KOPT-K1 (cell line): ENCODE data around the gene NDE1.
"Not testable (repeated sequence)": the region's sequence is repeated elsewhere in the genome, so short reads cannot be mapped to it uniquely, and the experiment has no call there.

ENCODE experiments used
- H3K27ac ChIP-seq: fragments of 200-600 bp; sonication (generic); 2 replicates; pipeline ENCODE4 v1.5.1; 2016; ENCODE audit warnings: antibody characterized with exemption, mild to moderate bottlenecking, low read depth, low read length; ENCODE audit not compliant: poor library complexity, severe bottlenecking
- H3K36me3 ChIP-seq: fragments of 200-600 bp; sonication (generic); 2 replicates; pipeline ENCODE4 v1.5.1; 2017; ENCODE audit warnings: antibody characterized with exemption, mild to moderate bottlenecking, low read length, moderate library complexity; ENCODE audit not compliant: insufficient read depth
- H3K9me3 ChIP-seq: fragments of 200-600 bp; sonication (generic); 2 replicates; pipeline ENCODE4 v1.5.1; 2017; ENCODE audit warnings: antibody characterized with exemption, low read length, mild to moderate bottlenecking; ENCODE audit not compliant: insufficient read depth, poor library complexity, severe bottlenecking

NDE1 gene

DNA sequence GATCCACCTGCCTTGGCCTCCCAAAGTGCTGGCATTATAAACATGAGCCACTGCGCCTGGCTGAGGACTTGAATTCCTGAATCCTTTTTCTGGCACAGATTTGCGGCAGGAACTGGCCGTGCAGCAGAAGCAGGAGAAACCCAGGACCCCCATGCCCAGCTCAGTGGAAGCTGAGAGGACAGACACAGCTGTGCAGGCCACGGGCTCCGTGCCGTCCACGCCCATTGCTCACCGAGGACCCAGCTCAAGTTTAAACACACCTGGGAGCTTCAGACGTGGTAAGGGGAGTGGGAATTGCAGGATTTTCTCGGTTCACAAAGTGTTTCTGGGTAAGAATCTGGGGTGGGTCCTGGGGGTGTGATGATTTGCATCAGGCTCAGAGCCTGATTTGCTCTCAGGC lies 41.0 kb downstream of the NDE1 start:
- Histone ChIP-seq H3K27ac (no peak overlapping the region), H3K9me3 (no peaks in the 10 kb centered on the region), H3K36me3 (peaks cover 99% of the 10 kb centered on the region)

DNA sequence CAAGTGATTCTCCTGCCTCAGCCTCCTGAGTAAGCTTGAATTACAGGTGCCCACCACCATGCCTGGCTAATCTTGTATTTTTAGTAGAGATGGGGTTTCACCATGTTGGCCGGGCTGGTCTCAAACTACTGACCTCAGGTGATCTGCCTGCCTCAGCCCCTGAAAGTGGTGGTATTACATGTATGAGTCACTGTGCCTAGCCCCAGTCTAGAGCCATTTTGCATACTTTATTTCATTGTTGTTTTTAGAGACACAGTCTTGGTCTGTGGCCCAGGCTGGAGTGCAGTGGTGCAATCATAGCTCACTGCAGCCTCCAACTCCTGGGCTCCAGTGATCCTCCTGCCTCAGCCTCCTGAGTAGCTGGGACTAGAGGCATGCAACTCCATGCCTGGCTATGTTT lies 42.5 kb downstream of the NDE1 start:
- peaks cover 99% of the 10 kb centered on the region for H3K36me3 ChIP-seq
- not testable (repeated sequence) for H3K27ac ChIP-seq, H3K9me3 ChIP-seq

DNA sequence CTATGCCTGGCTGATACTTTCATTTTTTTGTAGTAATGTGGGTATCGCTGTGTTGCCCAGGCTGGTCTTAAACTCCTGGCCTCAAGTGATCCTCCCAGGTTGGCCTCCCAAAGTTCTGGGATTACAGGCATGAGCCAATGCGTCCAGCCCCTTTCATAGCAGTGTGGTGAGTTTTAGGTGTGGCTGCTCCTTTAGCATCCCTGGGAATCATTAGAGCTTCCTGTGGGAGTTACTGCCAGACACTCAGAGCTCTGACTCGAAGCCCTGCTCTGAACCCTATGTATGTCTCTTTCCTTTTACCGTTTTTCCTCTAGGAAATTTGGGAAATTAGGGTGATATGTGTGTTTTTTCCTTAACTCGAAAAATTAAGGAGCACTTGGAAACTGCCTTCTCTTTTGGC lies 44.5 kb downstream of the NDE1 start:
- H3K27ac ChIP-seq, result no peak overlapping the region
- H3K9me3 ChIP-seq, result no peaks in the 10 kb centered on the region
- peaks cover 100% of the 10 kb centered on the region for H3K36me3 ChIP-seq

DNA sequence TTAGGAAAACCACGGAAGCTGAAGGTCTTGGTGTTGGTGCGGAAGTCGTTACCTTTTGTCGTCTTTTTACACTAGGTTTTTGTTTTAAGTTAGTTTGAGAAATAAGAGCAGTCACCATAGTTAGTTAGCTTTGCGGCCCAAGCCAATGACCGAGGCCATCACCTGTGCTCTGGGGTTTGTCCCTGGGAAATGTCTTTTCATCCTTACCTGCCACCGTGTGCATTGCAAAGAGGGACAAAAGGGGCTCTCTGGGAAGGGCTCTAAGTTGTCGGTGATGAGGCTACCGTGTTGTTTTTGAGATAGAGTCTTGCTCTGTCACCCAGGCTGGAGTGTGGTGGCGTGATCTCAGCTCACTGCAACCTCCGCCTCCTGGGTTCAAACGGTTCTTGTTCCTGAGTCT lies 49.8 kb downstream of the NDE1 start:
- peaks cover 88% of the 10 kb centered on the region for H3K36me3 ChIP-seq
- no peak overlapping the region for H3K27ac ChIP-seq
- H3K9me3 ChIP-seq, result no peaks in the 10 kb centered on the region

DNA sequence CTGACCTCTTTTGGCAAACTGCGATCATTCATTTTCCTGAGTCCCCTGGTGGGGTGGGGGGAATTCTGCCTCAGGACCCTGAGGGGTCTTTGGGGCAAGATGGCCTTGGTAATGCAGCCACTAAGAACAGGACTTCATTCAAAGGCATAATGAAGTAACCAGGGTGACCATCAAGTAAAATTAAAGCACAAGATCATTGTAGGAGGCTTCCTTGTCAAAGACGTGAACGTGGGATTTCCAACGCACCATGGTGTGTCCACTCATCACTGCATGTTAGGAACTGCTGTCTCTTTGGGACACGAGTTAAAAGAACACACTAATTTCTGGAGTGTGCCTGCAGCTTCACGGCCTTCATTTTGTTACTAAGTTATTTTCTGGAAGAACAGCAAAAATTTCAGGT lies 51.3 kb downstream of the NDE1 start:
- Histone ChIP-seq H3K27ac (no peak overlapping the region), H3K36me3 (peaks cover 86% of the 10 kb centered on the region)

DNA sequence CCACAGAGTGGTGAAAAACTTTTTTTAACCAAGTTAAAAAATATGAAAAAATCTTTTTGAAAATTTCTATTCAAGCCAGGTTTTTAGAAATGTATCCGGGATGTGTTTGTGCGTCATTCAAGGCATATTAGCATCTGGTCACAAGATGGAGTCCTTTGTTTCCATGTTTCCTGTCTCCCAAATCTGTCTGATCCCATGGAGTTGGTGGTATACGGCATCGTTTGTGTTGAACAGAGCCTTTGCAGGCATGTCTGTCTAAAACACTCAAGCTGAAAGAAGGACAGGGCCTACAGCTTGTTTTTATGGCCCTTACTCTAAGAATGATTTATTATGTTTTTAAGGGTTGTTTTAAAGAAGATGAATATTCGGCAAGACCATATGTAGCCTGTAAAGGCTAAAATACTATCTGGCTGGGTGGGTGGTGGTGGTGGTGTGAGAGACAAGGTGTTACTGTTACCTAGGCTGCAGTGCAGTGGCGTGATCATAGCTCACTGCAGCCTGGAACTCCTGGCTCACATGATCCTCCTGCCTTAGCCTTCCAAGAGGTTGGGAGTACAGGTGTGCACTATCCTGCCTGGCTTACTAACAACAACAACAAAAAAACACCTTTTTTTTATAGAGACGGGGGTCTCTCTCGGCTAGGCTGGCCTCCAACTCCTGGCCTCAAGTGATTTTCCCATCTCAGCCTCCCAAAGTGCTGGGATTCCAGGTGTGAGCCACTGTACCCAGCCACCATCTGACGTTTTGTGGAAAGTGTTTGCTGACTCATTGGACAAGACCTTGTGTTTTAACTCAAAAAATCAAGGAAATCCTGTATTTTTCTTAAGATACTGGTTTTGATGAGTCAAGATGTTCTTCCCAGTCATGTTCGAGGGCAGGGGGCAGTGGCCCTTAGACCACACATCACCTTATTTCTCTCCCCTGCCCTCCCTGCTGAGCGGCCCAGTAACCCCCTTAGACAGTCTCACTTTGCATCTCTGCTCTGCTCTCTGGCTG lies 52.2 kb downstream of the NDE1 start:
- H3K36me3 ChIP-seq, result peaks cover 86% of the 10 kb centered on the region
- no peaks in the 10 kb centered on the region for H3K9me3 ChIP-seq
- H3K27ac ChIP-seq, result no peak overlapping the region

More for the DNA sequence above, 51.3 kb downstream of the NDE1 start:
- no peaks in the 10 kb centered on the region for H3K9me3 ChIP-seq

DNA sequence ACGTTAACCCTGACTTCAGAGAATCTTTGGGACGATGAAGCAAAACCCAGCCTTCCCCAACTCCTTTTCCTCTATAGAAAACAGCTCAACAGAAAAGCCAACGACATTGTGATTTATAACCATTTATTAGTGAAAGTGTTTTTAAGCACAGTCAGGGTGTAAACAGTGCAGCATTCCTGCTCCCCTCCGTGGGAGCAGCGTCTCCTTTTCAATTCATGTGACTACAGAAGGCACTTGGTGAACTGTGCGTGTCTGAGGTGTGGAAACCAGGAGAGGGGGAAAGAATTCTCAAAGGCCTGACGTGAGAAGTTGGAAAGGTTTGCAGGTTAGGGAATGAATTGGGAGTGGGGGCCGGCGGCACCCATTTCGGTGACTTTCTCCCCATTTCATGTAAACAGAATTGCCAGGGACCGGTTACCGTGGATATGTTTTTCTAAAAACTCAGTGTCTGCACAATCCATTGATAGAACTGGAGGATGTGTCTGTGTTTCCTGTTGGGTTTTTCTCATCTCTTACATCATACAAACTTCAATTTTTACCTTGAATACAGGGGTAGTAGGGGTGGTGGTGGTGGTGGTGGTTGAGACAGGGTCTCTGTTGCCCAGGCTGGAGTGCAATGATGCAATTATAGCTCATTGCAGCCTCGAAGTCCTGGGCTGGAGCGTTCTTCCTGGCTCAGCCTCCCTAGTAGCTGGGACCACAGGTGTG lies 53.1 kb downstream of the NDE1 start:
- peaks cover 85% of the 10 kb centered on the region for H3K36me3 ChIP-seq
- no peak overlapping the region for H3K27ac ChIP-seq
- no peaks in the 10 kb centered on the region for H3K9me3 ChIP-seq

DNA sequence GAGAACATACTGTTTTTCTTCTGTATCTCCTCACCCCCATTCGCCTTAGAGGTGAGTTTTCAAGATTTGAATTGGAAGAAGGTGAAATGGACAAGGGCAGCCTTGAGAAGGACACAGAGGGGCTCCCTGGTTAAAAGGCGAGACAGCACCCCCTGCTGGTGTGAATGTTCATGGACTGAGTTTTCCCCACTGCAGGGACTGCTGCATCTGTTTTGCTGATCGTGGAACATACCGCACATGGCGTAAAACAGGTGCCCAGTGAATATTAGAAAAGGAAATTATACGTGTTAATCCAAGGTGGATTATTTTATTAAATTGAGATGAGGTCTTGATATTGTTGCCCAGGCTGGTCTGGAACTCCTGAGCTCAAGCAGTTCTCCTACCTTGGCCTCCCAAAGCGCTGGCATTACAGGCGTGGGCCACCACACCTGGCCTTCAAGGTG lies 54.5 kb downstream of the NDE1 start:
- H3K9me3 ChIP-seq, result no peaks in the 10 kb centered on the region
- H3K36me3 ChIP-seq, result peaks cover 83% of the 10 kb centered on the region
- H3K27ac ChIP-seq, result no peak overlapping the region

DNA sequence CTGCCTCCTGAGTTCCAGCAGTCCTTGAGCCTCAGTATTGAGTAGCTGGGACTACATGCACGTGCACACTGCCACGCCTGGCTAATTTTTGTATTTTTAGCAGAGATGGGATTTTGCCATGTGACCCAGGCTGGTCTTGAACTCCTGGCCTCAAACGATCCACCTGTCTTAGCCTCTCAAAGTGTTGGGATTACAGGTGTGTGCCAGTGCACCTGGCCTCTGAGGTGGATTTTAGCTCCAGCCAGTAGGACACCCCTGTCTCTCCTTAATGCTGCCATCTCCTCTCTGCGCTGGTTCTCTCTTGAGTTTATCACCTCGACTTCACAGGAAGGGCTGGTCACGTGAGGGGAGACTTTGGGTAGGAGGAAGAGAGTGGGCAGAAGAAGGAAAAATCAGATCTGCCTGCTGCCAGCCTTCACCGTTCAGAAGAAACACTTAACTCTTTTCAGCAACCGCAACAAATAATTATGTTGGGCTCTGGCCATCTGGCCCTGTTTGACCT lies 55.1 kb downstream of the NDE1 start:
- peaks cover 83% of the 10 kb centered on the region for H3K36me3 ChIP-seq
- no peak overlapping the region for H3K27ac ChIP-seq
- no peaks in the 10 kb centered on the region for H3K9me3 ChIP-seq

DNA sequence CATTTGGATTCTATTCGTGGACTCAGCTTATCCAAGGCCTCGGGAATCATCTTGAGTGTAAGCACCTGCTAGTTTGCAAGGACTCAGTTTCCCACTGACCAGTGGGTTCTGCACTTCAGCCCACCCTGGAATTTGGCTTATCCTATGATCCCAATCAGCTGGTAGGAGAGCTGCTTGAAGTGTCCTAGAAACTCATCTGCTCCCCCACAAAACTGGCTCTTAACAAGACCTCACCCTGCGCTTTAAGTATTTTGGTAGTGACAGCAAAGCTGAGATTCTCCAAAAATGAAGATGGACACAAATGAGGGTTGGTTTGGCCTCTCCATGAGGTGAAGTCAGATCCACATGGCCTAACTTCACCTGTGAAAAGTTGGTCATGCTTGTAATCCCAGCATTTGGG lies 57.3 kb downstream of the NDE1 start:
- peaks cover 61% of the 10 kb centered on the region for H3K36me3 ChIP-seq
- H3K27ac ChIP-seq, result no peak overlapping the region
- no peaks in the 10 kb centered on the region for H3K9me3 ChIP-seq

DNA sequence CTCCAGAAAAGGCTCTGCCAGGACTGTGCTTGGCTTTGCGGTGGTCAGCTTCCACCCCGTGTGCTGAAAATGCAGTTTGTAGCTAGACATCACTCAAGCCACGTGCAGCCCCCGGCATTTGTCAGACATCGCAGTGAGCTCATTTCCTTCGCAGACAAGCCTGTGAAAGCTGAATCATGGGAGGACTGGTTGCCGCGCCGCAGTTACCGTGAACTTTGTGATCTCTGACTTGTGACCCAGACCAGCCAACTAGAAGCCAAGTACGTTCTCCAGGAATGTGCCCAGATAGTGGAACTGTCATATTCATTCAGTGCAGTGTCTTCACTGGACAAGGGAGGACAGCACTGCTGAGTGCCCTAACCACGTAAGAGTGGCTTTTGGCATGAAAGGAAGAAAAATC lies 58.1 kb downstream of the NDE1 start:
- no peak overlapping the region for H3K27ac ChIP-seq
- peaks cover 53% of the 10 kb centered on the region for H3K36me3 ChIP-seq
- no peaks in the 10 kb centered on the region for H3K9me3 ChIP-seq

DNA sequence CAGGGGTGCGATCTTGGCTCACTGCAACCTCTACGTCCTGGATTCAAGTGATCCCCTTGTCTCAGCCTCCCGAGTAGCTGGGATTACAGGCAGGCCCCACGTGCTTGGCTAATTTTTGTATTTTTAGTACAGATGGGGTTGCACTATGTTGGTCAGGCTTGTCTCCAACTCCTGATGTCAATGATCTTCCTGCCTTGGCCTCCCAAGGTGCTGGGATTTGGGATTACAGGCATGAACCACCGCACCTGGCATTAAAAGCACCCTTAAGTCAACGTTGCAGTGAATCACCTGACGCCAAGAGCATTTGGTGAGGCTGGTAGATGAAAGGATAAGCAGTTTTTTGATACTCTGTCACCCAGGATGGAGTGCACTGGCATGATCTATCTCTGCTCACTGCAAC lies 59.0 kb downstream of the NDE1 start:
- H3K36me3 ChIP-seq, result peaks cover 54% of the 10 kb centered on the region
- H3K27ac ChIP-seq, result no peak overlapping the region
- no peaks in the 10 kb centered on the region for H3K9me3 ChIP-seq

DNA sequence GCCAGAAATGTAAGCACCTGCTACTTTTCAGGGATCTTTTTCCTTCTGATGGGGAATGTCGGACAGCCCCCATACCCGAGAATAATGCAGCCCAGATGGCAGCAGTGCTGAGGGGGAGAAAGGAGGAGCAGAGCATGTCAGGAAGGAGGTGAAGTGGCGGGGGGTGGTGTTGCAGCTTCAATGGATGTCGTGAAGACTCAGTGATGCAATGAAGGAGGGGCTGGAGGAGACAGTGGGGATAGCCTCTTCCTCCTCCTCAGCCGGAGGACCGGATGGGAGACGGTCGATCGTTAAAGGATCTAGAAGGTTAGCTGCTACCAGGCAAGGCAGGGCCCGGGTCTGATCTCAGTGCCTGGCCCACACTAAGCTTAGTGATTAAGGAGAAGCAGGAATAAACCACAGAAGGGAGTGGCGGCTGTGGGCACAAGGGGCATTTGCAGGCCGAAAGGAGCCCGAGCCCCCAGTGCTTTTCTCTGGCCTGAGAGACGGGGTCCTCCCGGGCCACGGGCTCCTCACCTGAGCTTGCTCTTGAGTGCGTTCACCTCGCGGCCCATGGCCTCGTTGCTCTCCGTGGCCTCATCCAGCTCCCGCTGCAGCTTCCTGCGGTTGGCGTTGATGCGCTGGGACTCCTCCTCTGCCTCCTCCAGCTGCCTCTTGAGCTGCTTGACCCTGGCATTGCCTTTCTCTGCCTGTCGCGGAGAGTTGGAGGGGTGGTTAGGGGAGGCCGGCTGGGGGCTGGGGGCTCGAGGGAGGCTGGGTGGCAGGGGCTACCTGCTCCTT lies 64.5 kb downstream of the NDE1 start:
- Histone ChIP-seq H3K9me3 (no peaks in the 10 kb centered on the region), H3K36me3 (peaks cover 45% of the 10 kb centered on the region; the same call in 1 of the 2 replicates), H3K27ac (no peak overlapping the region)

DNA sequence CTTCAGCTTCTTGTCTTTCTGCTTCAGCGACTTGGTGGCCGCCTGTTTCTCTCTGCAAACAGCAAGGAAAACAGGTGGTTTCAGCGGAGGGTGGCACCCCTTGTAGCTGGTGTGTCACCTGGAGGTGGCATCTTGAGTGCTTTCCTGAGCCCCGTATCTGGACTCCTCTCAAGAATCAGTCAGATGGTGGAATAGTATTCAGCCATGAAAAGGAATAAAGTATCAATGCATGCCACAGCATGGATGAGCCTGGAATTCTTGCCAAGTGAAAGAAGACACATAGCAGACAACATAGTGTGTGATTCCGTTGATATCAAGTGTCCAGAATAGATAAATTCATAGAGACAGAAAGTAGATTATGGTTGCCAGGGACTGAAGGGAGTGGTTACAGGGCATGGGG lies 65.2 kb downstream of the NDE1 start:
- H3K36me3 ChIP-seq, result peaks cover 40% of the 10 kb centered on the region; the same call in 1 of the 2 replicates
- no peaks in the 10 kb centered on the region for H3K9me3 ChIP-seq

More for the DNA sequence above, 65.2 kb downstream of the NDE1 start:
- H3K27ac ChIP-seq, result no peak overlapping the region
